GM19324 (cell line): Measurements from ENCODE around the gene PDCD1LG2.
"Not testable (repeated sequence)": the region's sequence is repeated elsewhere in the genome, so short reads cannot be mapped to it uniquely, and the experiment has no call there.

ENCODE experiments used
- ATAC-seq: cut with Tn5 transposase; IDR thresholded peaks from one replicate; pipeline ENCODE4 v1.9.1; 2021; ENCODE audit warnings: mild to moderate bottlenecking, moderate library complexity; ENCODE audit not compliant: unreplicated experiment, low FRiP score

PDCD1LG2 gene

DNA sequence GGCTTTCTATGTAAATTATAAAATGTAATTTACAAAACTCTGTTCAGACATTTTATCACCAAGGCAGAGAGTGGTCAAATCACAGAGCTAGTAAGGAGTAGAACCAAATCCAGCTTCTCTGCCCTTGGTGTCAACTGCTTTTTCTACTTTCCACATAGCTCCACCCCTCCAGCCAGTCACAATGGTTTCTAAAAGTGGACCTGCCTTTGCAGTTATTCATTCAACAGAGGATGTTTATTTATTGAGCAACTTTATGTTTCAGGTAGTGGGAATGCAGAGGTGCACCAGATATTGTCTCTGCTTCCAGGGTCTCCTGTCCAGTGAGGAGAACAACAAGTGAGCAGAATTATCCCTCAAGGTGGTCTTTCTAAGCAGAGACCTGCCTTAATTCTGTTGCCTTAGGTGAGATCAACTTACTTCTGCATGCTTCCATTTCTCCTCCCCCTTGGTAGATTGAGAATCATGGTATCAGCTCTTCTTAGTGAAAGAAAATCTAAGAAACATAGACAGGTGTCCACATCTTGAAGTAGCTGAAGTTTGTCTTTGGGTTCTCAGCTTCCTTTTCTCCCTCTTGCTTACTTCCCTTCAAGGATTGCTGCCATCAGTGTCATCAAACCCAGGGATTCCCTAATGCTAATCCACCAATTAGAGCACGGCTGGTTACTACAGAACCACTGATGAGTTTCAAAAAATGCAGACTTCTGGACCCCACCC, 17.2 kb upstream of the PDCD1LG2 start:
- no peak for ATAC-seq

DNA sequence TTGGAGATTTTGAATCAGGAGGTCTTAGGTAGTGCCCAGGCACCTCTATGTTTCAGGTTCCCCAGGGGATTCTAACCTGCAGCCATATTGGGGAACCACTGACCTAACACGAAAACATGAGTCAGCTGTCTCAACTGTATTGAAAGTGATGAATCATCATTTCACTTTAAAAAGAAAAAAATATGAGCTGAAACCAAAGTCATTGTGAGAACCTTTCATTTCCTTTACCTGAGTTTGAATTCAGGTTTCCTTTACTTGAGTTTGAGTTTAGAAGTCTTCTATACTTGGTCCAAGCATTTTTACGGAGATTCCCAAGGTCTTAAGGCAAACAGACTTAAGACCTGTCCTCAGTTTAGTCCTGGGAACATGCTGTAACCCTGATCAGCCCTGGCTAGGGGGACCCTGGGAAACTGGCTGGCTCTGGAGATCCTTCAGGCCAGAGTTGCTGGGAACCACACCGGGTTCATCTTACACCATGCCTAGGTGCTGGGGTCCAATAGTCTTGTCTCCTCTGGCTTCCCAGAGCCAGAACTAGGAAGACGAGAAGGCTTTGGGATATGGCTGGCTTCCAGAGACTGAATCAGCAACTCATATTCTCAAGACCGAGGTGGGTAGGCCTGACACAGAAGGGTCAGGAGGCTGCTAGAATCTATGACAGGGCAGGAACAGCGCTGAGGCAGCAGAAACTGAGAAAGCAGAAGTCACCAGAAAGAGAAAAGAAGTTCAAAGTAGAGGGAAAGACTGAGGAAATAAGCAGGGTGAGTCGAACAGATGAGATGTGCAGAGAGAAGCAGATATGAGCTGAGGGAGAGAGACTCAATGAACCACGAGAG, 16.4 kb upstream of the PDCD1LG2 start:
- peak; percentile 79 for ATAC-seq

DNA sequence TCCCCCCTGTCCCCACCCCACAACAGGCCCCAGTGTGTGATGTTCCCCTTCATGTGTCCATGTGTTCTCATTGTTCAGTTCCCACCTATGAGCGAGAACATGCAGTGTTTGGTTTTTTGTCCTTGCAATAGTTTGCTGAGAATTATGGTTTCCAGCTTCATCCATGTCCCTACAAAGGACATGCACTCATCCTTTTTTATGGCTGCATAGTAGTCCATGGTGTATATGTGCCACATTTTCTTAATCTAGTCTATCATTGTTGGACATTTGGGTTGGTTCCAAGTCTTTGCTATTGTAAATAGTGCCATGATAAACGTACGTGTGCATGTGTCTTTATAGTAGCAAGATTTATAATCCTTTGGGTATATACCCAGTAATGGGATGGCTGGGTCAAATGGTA, 15.6 kb upstream of the PDCD1LG2 start:
- not testable (repeated sequence) for ATAC-seq

DNA sequence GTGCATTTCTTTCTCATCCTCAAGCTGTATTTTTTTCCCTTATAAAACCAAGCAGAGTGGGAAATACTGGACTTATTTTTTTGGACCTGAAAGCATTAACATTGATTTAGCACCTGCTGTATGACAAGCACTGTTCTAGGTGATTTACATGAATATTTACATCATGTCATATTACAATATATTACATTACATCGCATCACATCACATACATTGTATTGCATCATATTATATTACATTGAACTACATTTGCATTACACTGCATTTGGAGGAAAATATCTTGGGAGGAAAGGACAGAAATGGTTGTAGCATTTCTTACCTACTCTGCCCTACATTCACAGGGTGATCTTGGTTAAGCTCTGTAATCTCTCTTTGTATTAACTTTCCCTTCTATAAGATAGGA, 11.2 kb upstream of the PDCD1LG2 start:
- ATAC-seq, result no peak

DNA sequence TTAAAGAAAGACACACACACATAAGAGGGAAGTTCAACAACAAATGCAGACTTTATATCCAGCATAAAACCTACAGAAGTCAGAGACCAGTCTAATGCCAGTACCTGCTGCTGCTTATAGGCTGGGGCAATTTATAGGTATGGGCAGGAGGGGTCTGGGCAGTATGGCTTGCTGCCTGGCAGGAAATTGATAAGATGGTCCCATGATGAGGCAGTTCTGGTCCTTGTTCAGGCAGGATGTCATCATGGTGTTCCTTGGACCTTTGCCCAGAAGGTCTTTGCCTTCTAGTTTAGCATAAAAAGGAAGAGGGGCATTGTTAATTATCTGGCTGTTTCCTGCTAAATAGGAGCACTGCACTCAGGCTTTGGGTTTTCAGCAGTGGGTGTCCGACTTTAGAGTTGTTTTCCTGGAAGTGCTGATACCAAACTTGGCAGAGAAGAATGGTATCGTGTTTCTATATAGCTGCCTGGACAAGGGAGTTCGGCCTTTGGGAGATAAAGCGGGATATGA, 10.4 kb upstream of the PDCD1LG2 start:
- ATAC-seq, result no peak

DNA sequence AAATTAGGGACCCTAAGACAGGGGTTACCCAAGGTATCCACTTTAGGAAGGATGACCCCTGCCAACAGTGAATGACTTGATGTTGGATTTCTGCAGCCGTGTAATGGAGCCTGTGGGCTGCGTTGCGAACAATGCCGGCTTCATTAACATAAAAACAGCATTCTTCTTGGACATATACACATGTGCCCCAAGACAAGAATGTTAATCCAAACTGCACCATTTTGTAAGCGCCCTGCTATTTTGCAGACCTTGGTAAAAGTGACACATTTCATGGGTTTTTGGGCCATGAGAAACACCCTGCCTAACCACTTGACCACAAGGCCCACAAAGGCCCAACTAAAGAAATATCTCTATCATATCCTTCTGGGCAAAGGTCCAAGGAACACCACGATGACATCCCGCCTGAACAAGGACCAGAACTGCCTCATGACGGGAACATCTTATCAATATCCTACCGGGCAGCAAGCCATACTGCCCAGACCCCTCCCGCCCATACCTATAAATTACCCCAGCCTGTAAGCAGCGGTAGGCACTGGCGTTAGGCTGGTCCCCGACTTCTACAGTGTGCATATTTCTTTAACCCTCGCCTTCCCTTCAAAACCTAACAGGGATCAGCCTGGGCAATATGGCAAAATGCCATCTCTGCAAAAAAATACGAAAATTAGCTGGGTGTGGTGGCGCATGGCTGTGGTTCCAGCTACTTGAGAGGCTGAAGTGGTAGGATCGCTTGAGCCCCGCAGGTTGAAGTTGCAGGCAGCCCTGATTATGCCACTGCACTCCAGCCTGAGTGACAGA, 9.7 kb upstream of the PDCD1LG2 start:
- ATAC-seq, result no peak

DNA sequence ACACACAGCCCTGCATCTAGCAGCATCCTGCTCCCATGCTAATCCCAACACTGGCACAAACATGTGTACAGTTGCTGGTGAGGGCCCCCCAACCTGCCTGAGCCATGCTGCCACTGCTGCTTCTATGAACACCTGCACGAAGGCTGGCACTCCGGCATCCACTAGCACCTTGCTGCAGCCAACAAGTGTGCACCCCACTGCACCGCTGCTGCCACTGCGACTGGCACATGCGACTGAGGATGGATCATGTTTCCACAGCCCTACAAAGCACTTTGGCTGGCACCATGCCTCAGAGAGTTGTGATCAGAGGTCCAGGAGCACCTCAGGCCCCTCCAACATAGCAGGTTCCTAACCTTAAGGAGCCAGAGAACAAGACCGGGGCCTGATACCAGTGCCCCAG, 7.8 kb upstream of the PDCD1LG2 start:
- no peak for ATAC-seq

DNA sequence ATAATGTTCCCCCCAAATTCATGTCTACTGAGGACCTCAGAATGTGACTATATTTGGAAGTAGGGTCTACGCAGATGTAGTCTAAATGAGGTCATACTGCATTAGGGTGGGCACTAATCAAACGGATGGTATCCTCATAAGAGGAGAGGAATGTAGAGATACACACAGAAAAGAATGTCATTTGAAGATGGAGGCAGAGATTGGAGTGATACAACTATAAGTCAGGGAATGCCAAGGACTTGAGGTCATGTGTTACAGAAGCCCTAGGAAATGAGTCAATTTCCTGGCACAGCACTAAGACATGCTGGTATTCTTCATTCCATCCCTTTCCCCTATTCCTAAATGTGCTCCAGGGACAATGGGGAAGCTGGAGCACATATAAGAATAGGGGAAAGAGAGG, 758 bp upstream of the PDCD1LG2 start:
- no peak for ATAC-seq

DNA sequence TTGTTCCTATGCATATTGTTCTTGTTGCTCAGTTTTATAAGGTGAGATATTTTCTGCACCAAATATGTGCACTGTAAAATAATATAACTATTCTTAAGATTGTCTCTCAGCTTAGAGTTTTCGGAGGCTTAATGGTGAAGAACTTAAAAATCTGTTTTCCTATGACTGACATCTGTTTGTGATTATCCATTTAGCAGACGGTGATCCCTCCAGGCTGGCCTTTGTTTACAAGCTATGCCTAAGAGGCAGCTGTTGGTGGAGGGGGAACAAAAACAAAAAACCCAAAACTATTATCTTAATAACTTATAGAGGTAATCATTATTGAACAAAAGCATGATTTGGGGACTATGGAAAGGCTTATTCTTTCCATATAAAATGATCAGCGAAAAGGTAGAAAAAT, 658 bp downstream of the PDCD1LG2 start:
- ATAC-seq, result no peak

DNA sequence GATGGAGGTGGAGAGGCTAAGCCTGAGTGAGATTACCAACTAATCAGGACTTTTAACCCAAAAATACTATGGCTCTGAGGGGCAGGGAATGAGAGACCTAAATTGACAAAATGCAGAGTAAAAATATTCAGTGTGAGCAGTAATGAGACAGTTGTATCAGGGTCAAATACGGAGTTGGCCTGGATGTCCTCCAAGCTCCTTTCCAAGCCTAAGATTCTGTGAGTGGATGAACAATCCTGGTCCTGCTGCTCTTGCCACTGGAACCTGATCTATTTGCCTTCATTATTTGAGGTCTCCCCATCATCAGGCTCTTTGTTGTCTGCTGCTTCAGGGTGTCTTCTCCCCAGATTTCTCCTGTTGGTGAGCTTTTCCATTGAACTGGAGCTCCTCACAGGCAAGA, 1.1 kb downstream of the PDCD1LG2 start:
- ATAC-seq, result no peak

DNA sequence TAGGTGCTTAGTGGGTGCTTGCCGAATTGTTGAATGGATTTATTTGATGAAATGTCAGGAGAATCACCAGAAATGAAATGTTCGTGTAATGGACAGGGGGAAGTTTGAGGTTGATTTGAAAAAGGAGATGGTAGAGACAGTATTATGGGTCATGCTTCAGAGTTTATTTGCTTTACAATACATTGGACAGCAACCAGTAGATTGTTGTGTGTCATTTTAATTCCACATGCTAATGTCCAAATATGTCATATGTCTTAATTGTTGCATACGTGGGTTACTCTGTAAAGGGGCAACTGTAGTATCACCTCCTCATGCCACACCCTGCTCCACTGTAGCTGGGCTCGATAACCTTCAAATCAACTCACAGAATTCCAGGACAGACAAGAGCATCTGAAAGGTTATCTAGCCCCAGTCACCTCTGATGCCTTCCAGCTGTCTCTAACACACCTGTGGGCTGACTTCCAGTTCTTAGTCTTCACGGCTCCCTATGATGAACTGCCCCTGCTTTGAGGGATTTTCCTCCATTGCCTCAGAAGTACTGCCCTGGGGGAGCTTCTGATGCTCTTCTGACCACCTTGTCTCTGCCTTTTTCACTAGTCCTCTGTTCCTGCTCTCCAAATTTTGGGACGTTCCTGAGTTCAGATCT, 1.7 kb downstream of the PDCD1LG2 start:
- no peak for ATAC-seq

DNA sequence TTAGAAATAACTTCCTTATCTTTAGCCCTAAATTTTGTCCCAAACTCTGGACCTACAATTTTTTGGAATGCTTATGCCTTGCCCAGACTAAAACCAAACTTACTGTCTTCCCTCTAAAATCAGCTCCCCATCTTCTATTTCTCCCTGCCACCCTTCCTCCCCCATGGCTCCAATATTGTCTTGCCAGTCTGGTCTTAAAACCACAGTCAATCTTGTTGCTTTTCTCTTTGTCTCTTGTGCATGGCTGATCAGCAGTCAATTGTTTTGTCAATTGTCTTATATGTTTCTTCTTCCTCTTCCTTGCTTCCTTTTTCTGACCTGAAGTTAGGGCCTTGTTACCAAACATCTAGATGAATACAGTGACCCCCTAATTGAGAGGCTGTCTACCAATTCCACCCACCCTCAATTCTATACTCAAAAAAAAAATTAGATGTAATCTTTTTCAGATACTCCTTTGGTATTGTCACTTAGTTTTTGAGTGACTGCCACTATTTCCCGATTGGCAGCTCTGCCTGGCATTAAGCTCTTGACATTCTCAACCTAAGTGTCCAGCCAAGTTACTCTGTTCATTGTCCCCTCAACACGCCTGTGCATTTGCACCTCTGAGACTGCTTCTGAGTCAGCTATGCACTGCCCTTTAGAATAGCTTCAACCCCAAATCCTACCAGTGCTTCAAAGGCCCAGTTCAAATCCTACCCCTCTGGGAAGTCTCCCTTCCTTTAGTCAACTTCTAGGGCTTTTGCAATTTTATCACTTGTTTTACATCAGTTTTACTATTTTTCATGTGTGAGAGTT, 2.5 kb downstream of the PDCD1LG2 start:
- no peak for ATAC-seq

DNA sequence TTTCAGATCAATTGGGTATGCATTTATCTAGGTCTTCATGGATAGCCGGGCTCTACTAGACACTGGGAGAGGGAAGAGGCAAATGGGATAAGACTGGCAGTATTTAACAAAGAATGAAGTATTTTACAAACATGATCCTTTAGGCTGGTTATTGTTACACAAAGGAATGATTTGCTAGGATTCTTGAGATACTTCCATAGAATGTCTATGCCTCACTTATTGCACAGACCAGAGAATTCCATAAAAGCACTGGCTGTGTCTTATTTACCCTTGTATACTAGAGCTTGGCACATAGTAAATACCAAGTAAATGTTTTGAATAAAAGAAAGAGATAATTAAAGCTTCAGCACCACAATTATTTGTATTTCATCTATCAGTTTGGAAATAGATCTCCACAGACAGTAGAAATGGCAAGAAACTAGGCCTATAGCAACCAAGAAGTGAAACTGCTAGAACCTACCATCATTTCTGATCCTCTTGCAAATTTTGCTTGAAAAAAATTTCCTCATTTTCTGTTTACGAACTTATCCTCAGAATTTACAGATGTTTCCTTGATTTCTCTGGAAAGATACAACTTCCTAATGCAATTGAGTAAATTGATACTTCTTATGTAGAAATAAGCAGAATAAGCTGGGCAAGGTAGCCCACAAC, 3.8 kb downstream of the PDCD1LG2 start:
- ATAC-seq, result no peak

DNA sequence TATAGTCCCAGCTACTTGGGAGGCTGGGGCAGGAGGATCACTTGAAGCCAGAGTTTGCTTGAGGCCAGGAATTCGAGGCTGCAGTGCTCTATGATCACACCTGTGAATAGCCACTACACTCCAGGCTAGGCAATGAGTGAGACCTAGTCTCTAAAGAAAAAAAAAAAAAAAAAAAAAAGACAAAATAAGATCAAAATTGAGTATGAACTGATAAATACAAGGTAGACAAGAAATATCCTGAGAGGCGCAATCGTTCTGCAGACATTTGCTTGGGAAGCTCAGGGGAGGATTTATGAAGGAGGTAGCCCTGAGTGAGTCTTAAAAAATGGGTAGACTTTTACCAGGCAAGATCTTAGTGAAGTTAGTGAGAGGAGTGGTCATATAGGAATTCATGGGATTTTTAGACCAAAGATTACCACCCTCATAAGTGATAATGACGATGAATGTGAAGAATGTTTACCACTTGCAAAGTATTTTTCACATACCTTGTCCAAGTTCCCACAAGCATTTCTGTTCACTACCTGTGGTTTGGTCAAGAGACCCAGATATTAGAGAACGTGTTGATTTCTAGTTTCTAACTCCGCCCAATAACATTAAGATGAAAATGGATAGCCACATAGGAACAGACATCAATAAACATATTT, 4.4 kb downstream of the PDCD1LG2 start:
- ATAC-seq, result no peak

DNA sequence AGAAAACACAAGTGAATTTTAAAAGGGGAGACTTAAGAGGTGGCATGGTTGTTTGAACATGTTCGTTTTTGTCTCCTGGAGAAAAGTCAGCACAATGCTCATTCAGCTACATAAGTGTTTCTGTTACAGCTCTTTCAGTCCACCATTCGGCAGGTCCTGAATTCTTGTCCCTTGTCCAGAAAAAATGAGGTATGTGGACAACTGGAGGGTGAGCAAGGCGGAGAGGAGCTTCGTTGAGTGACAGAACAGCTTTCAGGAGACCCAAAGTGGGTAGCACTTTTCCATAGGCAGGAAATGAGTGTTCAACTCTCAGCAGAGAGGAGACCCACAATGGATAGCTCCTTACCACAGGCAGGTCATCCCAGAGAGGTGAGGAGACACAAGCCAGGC, 4.9 kb downstream of the PDCD1LG2 start:
- no peak for ATAC-seq

DNA sequence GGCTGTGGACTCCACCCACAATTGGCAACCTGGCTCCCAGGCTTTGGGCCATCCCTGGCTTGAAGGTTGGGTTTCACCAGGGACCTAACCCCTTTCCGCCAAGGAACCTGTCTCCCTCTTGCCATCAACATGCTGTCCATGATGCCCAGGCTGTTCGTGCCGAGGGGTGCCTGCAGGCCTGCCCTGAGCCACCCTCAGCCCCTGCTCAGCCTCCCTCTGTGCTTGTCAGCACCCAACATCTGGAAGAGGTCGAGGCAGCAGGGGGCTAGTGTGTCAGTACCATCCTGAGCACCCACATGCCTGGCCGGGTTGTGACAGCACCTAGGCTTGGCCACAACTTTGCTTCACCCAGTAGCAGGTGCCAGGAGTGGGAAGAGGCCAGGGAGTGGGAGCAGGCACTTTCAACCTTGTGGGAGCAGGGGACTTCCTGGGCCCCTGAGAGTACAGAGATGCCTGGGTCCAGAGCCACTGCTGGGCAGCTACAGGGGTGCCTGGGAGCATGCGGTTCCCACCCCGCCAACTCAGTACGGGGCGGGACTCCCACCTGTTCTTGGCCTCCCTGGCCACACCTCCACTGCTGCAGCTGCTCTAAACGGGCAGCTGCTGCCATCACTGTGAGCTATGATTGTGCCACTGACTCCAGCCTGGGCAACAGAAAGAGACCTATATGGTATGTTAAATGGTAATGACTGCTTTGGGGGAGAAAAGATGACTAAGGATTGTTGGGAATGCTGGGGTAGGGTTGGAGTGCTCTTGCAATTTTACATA, 6.3 kb downstream of the PDCD1LG2 start:
- no peak for ATAC-seq

DNA sequence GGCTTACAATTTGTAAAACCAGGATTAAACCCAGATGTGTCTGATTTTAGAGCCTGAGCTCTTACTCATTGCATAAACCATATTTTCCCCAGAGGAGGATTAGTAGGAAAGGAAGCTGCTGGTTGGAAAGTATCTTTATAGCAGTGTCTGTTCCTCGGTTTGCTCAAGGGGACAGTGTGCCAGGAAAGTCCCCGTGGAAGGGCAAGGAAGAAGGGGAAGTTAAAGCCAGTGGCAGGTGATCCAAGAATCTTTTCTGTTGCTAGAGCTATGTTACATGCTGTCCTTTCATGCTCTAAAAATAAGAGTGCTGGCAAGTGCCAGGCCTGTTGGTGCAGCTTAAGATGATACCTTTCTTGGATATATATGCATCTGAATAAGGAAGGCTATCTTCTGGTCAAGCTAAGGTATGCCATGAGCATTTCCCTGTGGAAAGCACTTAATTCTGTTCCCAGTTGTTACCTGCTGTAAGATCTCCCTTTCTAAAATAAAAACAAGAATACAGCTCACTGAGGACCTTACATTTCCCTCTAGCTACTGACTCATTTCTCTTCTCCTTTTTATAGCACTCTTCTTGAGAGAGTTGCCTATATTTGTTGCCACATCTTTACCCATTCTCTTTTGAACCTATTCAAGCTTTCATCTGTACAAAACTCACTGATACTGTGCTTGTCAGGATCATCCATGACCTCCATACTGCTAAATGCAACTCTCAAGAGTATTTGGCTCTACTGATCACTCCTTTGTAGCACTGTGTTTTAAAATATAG, 8.0 kb downstream of the PDCD1LG2 start:
- ATAC-seq, result no peak
